ENCODE measurements around the gene RNF150.

DNA sequence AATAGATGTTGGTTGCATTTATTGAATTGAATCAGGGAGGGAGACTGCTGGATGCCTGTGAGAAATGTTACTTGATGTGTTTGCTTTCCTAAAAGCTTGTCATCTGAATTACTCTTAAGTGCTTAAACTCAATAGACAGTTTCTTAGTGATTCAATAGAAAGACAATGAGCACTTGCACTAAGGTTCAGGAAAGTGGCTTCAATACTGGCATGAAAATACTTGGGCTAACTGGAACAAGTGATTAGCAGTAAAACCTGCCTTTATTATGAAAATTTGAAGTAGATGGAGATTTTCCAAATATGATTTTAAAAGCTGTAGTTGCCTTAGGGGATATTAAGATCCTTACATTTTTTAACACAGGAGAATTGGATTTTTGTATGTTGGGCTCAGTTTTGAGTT, 123.3 kb downstream of the RNF150 start:
- TF ChIP-seq, protein P1, sequence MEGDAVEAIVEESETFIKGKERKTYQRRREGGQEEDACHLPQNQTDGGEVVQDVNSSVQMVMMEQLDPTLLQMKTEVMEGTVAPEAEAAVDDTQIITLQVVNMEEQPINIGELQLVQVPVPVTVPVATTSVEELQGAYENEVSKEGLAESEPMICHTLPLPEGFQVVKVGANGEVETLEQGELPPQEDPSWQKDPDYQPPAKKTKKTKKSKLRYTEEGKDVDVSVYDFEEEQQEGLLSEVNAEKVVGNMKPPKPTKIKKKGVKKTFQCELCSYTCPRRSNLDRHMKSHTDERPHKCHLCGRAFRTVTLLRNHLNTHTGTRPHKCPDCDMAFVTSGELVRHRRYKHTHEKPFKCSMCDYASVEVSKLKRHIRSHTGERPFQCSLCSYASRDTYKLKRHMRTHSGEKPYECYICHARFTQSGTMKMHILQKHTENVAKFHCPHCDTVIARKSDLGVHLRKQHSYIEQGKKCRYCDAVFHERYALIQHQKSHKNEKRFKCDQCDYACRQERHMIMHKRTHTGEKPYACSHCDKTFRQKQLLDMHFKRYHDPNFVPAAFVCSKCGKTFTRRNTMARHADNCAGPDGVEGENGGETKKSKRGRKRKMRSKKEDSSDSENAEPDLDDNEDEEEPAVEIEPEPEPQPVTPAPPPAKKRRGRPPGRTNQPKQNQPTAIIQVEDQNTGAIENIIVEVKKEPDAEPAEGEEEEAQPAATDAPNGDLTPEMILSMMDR (IDR thresholded peaks at IDR 0.05; ENCODE audit: insufficient read depth, low read length), result no peak
- TF ChIP-seq SPI1 (IDR thresholded peaks at IDR 0.05; ENCODE audit: borderline replicate concordance, low read depth) (no peak), POLR2AphosphoS5 (IDR thresholded peaks at IDR 0.05; ENCODE audit: low read depth) (no peak), GABPA (IDR thresholded peaks at IDR 0.05; ENCODE audit: low read depth) (no peak)
- TF ChIP-seq, protein P2, sequence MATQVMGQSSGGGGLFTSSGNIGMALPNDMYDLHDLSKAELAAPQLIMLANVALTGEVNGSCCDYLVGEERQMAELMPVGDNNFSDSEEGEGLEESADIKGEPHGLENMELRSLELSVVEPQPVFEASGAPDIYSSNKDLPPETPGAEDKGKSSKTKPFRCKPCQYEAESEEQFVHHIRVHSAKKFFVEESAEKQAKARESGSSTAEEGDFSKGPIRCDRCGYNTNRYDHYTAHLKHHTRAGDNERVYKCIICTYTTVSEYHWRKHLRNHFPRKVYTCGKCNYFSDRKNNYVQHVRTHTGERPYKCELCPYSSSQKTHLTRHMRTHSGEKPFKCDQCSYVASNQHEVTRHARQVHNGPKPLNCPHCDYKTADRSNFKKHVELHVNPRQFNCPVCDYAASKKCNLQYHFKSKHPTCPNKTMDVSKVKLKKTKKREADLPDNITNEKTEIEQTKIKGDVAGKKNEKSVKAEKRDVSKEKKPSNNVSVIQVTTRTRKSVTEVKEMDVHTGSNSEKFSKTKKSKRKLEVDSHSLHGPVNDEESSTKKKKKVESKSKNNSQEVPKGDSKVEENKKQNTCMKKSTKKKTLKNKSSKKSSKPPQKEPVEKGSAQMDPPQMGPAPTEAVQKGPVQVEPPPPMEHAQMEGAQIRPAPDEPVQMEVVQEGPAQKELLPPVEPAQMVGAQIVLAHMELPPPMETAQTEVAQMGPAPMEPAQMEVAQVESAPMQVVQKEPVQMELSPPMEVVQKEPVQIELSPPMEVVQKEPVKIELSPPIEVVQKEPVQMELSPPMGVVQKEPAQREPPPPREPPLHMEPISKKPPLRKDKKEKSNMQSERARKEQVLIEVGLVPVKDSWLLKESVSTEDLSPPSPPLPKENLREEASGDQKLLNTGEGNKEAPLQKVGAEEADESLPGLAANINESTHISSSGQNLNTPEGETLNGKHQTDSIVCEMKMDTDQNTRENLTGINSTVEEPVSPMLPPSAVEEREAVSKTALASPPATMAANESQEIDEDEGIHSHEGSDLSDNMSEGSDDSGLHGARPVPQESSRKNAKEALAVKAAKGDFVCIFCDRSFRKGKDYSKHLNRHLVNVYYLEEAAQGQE (IDR thresholded peaks at IDR 0.05; ENCODE audit: insufficient replicate concordance, low read depth), result no peak
